ENCODE measurements around the gene CHSY3. TPM values are rescaled to one million over a fixed set of nuclear protein-coding genes. Genes with fewer than 3 reads are reported as not detected.

CHSY3 gene
- total RNA-seq, 1 donor from 2014 or later = 9.4 TPM

GRCh38 chr5:130096483-130096882 lies 192.2 kb downstream of the CHSY3 start:
- no peaks in the 10 kb centered on the region for H4K20me1 ChIP-seq (ENCODE audit: insufficient read depth, low read length)
- no peaks in the 10 kb centered on the region for H3K36me3 Mint-ChIP-seq (ENCODE audit: low read depth, unreplicated experiment)
- H3K4me1 Mint-ChIP-seq (ENCODE audit: low read depth, unreplicated experiment) = peaks cover 5% of the 10 kb centered on the region
- H3K4me2 ChIP-seq (ENCODE audit: low read length) = no peak overlapping the region
- no peak overlapping the region for H3K27ac Mint-ChIP-seq (ENCODE audit: unreplicated experiment)
- no peak for DNase-seq (ENCODE audit: low read depth)
- no peak overlapping the region for H3K9ac ChIP-seq (ENCODE audit: low read length)
- H3K27ac ChIP-seq (ENCODE audit: low read depth, low read length) = no peak overlapping the region
- H3K79me2 ChIP-seq (ENCODE audit: insufficient read depth, low read length) = no peaks in the 10 kb centered on the region
- H3K27me3 ChIP-seq (ENCODE audit: insufficient read depth, low read length) = no peaks in the 10 kb centered on the region
- no peaks in the 10 kb centered on the region for H3K36me3 ChIP-seq (ENCODE audit: insufficient read depth, low read length)
- H3K9me3 ChIP-seq (ENCODE audit: insufficient read depth, low read depth, low read length) = no peaks in the 10 kb centered on the region
- FAIRE-seq = no peak
- TF ChIP-seq EZH2 (IDR thresholded peaks at IDR 0.05; ENCODE audit: insufficient read depth, low read length) (no peak), CTCF (IDR thresholded peaks at IDR 0.05; ENCODE audit: insufficient read depth, low read depth, low read length) (no peak)
- H3K4me1 ChIP-seq (ENCODE audit: insufficient read depth, low read length) = no peaks in the 10 kb centered on the region
- H2AFZ ChIP-seq (ENCODE audit: low read depth, low read length) = no peak overlapping the region
- H3K27me3 Mint-ChIP-seq (ENCODE audit: low read depth, unreplicated experiment) = no peaks in the 10 kb centered on the region
- H3K4me3 ChIP-seq (ENCODE audit: insufficient read depth, low read depth, low read length) = no peak overlapping the region
- H3K4me3 Mint-ChIP-seq (ENCODE audit: unreplicated experiment) = no peak overlapping the region
- peaks cover 4% of the 10 kb centered on the region for H3K9me3 Mint-ChIP-seq (ENCODE audit: unreplicated experiment)

- no peak overlapping the region for H3K27ac Mint-ChIP-seq (ENCODE audit: unreplicated experiment)
- H3K9me3 Mint-ChIP-seq (ENCODE audit: unreplicated experiment) = no peaks in the 10 kb centered on the region
- Histone ChIP-seq H2AFZ (ENCODE audit: low read depth, low read length) (no peak overlapping the region), H3K27ac (ENCODE audit: low read depth, low read length) (no peak overlapping the region), H3K9ac (ENCODE audit: low read length) (no peak overlapping the region), H3K79me2 (ENCODE audit: insufficient read depth, low read length) (no peaks in the 10 kb centered on the region), H3K4me1 (ENCODE audit: insufficient read depth, low read length) (no peaks in the 10 kb centered on the region), H4K20me1 (ENCODE audit: insufficient read depth, low read length) (no peaks in the 10 kb centered on the region), H3K4me3 (ENCODE audit: insufficient read depth, low read depth, low read length) (no peak overlapping the region), H3K27me3 (ENCODE audit: insufficient read depth, low read length) (no peaks in the 10 kb centered on the region), H3K4me2 (ENCODE audit: low read length) (no peak overlapping the region), H3K9me3 (ENCODE audit: insufficient read depth, low read depth, low read length) (no peaks in the 10 kb centered on the region), H3K36me3 (ENCODE audit: insufficient read depth, low read length) (no peaks in the 10 kb centered on the region)
- H3K27me3 Mint-ChIP-seq (ENCODE audit: low read depth, unreplicated experiment) = no peaks in the 10 kb centered on the region
- peaks cover 7% of the 10 kb centered on the region for H3K4me1 Mint-ChIP-seq (ENCODE audit: low read depth, unreplicated experiment)
- no peak overlapping the region for H3K4me3 Mint-ChIP-seq (ENCODE audit: unreplicated experiment)
- TF ChIP-seq CTCF (IDR thresholded peaks at IDR 0.05; ENCODE audit: insufficient read depth, low read depth, low read length) = no peak
- no peak for TF ChIP-seq EZH2 (IDR thresholded peaks at IDR 0.05; ENCODE audit: insufficient read depth, low read length)
- no peak for FAIRE-seq
- H3K36me3 Mint-ChIP-seq (ENCODE audit: low read depth, unreplicated experiment) = no peaks in the 10 kb centered on the region
- DNase-seq (ENCODE audit: low read depth) = no peak
Observed at GRCh38 chr5:130099008-130099407, 194.7 kb downstream of the CHSY3 start.

- H3K4me3 ChIP-seq (ENCODE audit: insufficient read depth, low read depth, low read length) = no peak overlapping the region
- no peaks in the 10 kb centered on the region for H3K79me2 ChIP-seq (ENCODE audit: insufficient read depth, low read length)
- FAIRE-seq (no peak), DNase-seq (ENCODE audit: low read depth) (no peak)
- H3K9ac ChIP-seq (ENCODE audit: low read length) = no peak overlapping the region
- H3K4me1 ChIP-seq (ENCODE audit: insufficient read depth, low read length) = peaks cover 3% of the 10 kb centered on the region
- no peaks in the 10 kb centered on the region for H4K20me1 ChIP-seq (ENCODE audit: insufficient read depth, low read length)
- no peaks in the 10 kb centered on the region for H3K9me3 Mint-ChIP-seq (ENCODE audit: unreplicated experiment)
- no peaks in the 10 kb centered on the region for H3K27me3 ChIP-seq (ENCODE audit: insufficient read depth, low read length)
- no peaks in the 10 kb centered on the region for H3K36me3 Mint-ChIP-seq (ENCODE audit: low read depth, unreplicated experiment)
- H3K9me3 ChIP-seq (ENCODE audit: insufficient read depth, low read depth, low read length) = no peaks in the 10 kb centered on the region
- H3K4me3 Mint-ChIP-seq (ENCODE audit: unreplicated experiment) = no peak overlapping the region
- no peaks in the 10 kb centered on the region for H3K36me3 ChIP-seq (ENCODE audit: insufficient read depth, low read length)
- H3K4me1 Mint-ChIP-seq (ENCODE audit: low read depth, unreplicated experiment) = peaks cover 4% of the 10 kb centered on the region
- H2AFZ ChIP-seq (ENCODE audit: low read depth, low read length) = no peak overlapping the region
- TF ChIP-seq CTCF (IDR thresholded peaks at IDR 0.05; ENCODE audit: insufficient read depth, low read depth, low read length) (no peak), EZH2 (IDR thresholded peaks at IDR 0.05; ENCODE audit: insufficient read depth, low read length) (no peak)
- no peak overlapping the region for H3K4me2 ChIP-seq (ENCODE audit: low read length)
- no peak overlapping the region for H3K27ac ChIP-seq (ENCODE audit: low read depth, low read length)
- H3K27ac Mint-ChIP-seq (ENCODE audit: unreplicated experiment) = no peak overlapping the region
- H3K27me3 Mint-ChIP-seq (ENCODE audit: low read depth, unreplicated experiment) = no peaks in the 10 kb centered on the region
Observed at GRCh38 chr5:130102375-130102774, 198.1 kb downstream of the CHSY3 start.
